Neutrophil (primary cell): ENCODE data around the gene SNX33.
"Not testable (repeated sequence)": the region's sequence is repeated elsewhere in the genome, so short reads cannot be mapped to it uniquely, and the experiment has no call there.

Source experiments
- H3K27ac ChIP-seq: fragments of 200-600 bp; sonication (generic); 2 replicates; pipeline ENCODE4 v1.5.1; 2016; ENCODE audit warnings: mild to moderate bottlenecking, moderate library complexity
- H3K27me3 ChIP-seq: fragments of 200-600 bp; sonication (generic); 2 replicates; pipeline ENCODE4 v1.6.0; 2016; ENCODE audit warnings: mild to moderate bottlenecking
- H3K36me3 ChIP-seq: fragments of 200-600 bp; sonication (generic); 2 replicates; pipeline ENCODE4 v1.5.1; 2017
- H3K4me1 ChIP-seq, 2 experiments: fragments of 200-600 bp in 1 of 2; sonication (generic) in 1 of 2; 1 replicate in 1 of 2; 2 replicates in 1 of 2; pipeline versions ENCODE4 v1.5.1 to v1.6.1; 2013 to 2016; ENCODE audit warnings: low read depth in 1 of 2, low read length in 1 of 2, mild to moderate bottlenecking in 1 of 2, moderate library complexity in 1 of 2; ENCODE audit not compliant: control insufficient read depth in 1 of 2, insufficient read depth in 1 of 2
- H3K4me3 ChIP-seq, 2 experiments: fragments of 200-600 bp in 1 of 2; sonication (generic) in 1 of 2; 1 replicate in 1 of 2; 2 replicates in 1 of 2; pipeline ENCODE4 v1.5.1; 2013 to 2016; ENCODE audit warnings: low read depth in 1 of 2, low read length in 1 of 2, mild to moderate bottlenecking in 1 of 2, moderate library complexity in 1 of 2
- H3K9me3 ChIP-seq: fragments of 200-600 bp; sonication (generic); 2 replicates; pipeline ENCODE4 v1.5.1; 2016
- TF ChIP-seq, protein P1 (sequence below): fragments of 200-600 bp; sonication (generic); IDR thresholded peaks from 2 replicates; pipeline ENCODE4 v1.5.1; 2016; ENCODE audit warnings: antibody characterized with exemption

Gene SNX33

DNA sequence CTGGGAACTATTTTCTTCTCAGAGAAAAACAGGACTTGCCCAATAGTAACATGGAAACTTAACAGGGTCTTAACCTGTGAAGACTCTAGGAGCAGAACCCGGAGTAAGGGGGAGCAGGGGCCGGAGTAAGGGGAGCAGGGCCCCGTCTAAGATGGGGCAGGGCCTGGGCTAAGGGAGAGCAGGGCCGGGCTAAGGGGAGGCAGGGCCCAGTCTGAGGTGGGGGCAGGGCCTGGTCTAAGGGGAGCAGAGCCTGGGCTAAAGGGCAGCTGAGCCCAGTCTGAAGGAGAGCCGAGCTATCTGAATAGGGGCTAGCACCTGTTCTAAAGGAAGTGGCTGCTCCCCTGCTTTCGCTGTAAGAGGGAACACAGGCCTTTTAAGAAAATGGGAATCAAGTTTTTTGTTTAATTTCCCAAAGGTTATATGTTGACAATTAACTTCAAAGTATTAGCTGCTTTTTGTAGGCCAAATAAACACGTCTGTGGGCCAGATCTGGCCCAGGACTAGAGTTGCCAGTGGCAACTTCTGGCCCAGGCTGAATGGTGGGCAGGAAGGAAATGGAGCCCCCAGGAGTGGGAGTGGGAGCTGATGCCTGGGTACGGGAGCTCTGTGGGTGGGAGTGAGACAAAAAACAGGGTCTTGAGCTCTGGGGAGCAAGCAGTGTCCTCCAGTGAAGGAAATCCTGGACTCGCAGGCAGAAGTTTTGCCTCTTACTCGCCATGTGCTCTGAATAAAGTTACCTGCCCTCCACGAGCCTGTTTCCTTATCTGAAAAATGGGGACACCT, 32.5 kb downstream of the SNX33 start:
- Histone ChIP-seq H3K27ac (no peak overlapping the region), H3K4me3 (no peak overlapping the region), H3K4me1 (no peaks in the 10 kb centered on the region), H3K36me3 (no peaks in the 10 kb centered on the region), H3K9me3 (no peaks in the 10 kb centered on the region), H3K27me3 (no peaks in the 10 kb centered on the region)
- TF ChIP-seq, protein P1, sequence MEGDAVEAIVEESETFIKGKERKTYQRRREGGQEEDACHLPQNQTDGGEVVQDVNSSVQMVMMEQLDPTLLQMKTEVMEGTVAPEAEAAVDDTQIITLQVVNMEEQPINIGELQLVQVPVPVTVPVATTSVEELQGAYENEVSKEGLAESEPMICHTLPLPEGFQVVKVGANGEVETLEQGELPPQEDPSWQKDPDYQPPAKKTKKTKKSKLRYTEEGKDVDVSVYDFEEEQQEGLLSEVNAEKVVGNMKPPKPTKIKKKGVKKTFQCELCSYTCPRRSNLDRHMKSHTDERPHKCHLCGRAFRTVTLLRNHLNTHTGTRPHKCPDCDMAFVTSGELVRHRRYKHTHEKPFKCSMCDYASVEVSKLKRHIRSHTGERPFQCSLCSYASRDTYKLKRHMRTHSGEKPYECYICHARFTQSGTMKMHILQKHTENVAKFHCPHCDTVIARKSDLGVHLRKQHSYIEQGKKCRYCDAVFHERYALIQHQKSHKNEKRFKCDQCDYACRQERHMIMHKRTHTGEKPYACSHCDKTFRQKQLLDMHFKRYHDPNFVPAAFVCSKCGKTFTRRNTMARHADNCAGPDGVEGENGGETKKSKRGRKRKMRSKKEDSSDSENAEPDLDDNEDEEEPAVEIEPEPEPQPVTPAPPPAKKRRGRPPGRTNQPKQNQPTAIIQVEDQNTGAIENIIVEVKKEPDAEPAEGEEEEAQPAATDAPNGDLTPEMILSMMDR = no peak

DNA sequence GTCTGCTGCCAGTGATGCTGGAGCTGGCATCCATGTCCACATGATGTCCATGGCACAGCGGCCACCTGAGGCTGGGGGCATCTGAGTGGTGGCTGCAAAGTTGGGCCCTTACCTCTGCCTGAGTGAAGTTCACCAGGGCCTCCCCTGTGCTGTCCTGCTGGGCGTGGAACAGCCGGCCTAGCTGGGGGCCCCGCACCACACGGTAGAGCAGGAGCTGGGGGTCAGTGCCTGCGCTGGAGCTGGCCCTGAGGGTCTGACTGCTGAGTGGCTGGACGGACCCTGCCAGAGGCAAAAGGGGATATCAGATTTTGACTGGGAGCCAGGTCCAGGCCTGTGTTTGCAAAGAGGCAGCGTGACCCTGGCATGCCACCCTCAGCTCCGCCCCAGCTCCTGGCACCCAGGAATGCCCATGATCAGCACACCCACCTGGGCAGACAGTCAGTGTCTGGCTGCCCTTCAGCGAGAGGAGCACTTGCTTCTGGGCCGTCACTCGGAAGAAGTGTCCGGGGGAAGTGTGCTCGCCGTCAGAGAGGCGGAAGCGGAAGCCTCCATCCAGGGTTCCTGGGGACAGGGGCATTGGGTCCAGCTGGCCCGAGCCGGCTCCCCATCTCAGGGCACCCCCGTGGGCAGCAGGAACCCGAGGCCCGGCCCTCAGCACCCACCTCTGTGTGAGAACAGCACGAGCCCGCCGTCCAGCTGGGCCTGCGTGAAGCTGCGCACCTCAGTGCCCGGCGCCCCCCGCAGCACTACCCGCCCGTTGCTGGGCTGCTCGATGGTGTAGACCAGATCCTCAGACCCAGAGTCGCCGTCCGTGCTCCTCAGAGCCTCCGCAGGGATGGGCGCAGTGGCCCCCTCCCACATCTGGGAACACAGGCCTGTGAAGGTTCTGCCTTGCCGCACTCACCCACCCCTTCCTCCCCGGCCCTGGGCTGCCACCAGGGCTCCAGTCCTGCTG, 34.7 kb downstream of the SNX33 start:
- no peaks in the 10 kb centered on the region for H3K36me3 ChIP-seq
- H3K27me3 ChIP-seq = no peaks in the 10 kb centered on the region
- no peak overlapping the region for H3K27ac ChIP-seq
- TF ChIP-seq, protein P1 = no peak
- H3K4me1 ChIP-seq = no peaks in the 10 kb centered on the region
- H3K4me3 ChIP-seq = no peak overlapping the region
- H3K9me3 ChIP-seq = no peaks in the 10 kb centered on the region

DNA sequence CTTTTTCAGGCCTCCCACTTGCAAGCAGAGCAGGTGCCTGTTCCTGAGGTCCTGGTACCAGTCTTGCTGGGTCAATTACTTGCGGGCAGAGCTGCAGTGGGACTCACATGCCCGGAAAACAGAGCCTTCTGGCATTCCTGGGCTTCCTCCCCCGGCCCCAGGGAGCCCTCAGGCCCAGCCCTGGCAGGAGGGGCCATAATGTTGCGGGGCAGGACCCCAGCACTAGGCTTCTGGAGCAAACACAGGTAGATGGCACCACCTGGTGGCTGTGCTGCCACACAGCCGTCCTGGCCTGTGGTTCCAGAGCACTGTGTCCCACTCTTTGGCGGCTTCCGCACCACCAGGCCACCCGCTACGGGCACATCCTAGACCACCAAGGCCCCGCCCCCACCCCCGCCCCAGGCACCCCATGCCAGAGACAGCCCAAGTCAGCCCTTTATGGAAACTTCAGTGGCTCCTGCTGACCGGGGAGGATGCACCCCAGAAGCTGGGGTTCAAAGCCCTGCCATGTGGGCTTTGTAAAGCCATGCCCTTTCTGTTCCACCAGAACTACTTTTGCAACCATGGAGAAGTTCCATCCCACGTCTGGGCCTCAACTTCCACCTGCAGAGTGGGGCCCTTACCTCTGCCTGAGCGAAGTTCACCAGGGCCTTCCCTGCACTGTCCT, 36.1 kb downstream of the SNX33 start:
- not testable (repeated sequence) for H3K36me3 ChIP-seq, H3K4me1 ChIP-seq, H3K4me3 ChIP-seq, H3K27ac ChIP-seq, H3K9me3 ChIP-seq, H3K27me3 ChIP-seq
- TF ChIP-seq, protein P1 = peak; percentile 49

DNA sequence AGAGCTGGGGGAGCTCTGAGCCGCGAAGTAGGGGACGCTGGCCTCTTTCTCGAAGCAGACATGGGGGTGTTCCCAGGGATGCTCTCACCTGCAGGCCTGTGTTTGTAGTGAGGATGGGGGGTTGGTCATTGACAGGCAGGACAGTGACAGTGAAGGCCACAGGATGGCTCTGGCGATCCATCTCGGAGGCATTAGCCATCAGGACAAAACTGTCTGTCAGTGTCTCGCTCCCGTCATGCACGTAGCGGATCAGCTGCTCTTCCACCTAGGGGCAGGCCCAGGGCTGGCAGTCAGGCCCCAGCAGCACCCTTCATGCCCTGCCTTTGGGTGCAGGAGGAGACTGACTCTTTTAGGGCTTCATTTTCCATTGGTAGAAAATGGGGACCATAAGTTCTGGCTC, 36.9 kb downstream of the SNX33 start:
- Histone ChIP-seq H3K36me3 (no peaks in the 10 kb centered on the region), H3K4me3 (no peak overlapping the region)
- TF ChIP-seq, protein P1 = no peak

DNA sequence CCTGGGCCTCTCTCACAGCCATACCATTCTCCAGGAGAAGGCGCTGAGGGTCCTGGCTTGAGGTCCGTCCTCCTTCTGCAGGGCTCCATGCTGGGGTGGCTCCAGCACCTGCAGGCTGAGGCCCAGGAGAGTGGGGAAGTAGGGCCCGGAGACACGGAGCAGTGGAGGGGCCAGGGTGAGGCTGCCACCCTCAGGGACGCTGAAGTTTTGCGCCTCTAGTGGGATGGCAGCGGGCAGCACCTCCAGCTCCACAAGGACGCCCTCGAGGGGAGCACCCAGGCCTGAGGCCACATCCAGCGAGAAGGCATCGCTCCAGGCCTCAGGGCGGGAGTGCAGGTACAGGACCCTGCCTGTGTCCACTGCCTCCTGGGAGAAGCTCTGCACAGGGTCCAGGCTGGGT, 37.5 kb downstream of the SNX33 start:
- no peak overlapping the region for H3K4me3 ChIP-seq
- H3K27me3 ChIP-seq = no peaks in the 10 kb centered on the region
- no peaks in the 10 kb centered on the region for H3K9me3 ChIP-seq
- H3K27ac ChIP-seq = no peak overlapping the region
- no peaks in the 10 kb centered on the region for H3K4me1 ChIP-seq
- TF ChIP-seq, protein P1 = no peak
- no peaks in the 10 kb centered on the region for H3K36me3 ChIP-seq

More for the DNA sequence above, 36.9 kb downstream of the SNX33 start:
- H3K27me3 ChIP-seq = no peaks in the 10 kb centered on the region
- no peaks in the 10 kb centered on the region for H3K4me1 ChIP-seq
- no peak overlapping the region for H3K27ac ChIP-seq
- H3K9me3 ChIP-seq = no peaks in the 10 kb centered on the region
